Measurements from ENCODE around the gene LPAR1.

Gene LPAR1

GRCh38 chr9:110951805-110952539, 86.3 kb downstream of the LPAR1 start:
- TF ChIP-seq CTCF (IDR thresholded peaks at IDR 0.05; ENCODE audit: low read length) (no peak), EZH2phosphoT487 (IDR thresholded peaks at IDR 0.05; ENCODE audit: low read length) (no peak), EZH2 (optimal IDR thresholded peaks at IDR 0.05; ENCODE audit: low read depth, low read length) (no peak)
- H2AFZ ChIP-seq (ENCODE audit: low read length): no peak overlapping the region
- peaks cover 27% of the 10 kb centered on the region for H3K4me1 ChIP-seq (ENCODE audit: low read length)
- peaks cover 18% of the 10 kb centered on the region; the same call in 1 of the 2 replicates for H3K27me3 ChIP-seq (replicated peaks; ENCODE audit: insufficient read depth, low read length)
- H3K4me2 ChIP-seq (ENCODE audit: low read depth, low read length): peak overlapping the region; percentile 11; the same call in 1 of the 2 replicates
- no peak overlapping the region for H3K27ac ChIP-seq (ENCODE audit: low read length)
- H3K9me3 ChIP-seq (replicated peaks; ENCODE audit: insufficient read depth, low read length): no peaks in the 10 kb centered on the region
- H3F3A ChIP-seq (ENCODE audit: insufficient read depth, low read length): no peaks in the 10 kb centered on the region
- H3K9me2 ChIP-seq (replicated peaks; ENCODE audit: insufficient read depth, low read length): no peaks in the 10 kb centered on the region
- H3K4me3 ChIP-seq (ENCODE audit: low read length): no peak overlapping the region
- no peaks in the 10 kb centered on the region for H3K36me3 ChIP-seq (replicated peaks; ENCODE audit: insufficient read depth, low read length)
- no peaks in the 10 kb centered on the region for H4K20me1 ChIP-seq (ENCODE audit: insufficient read depth, low read length)
- DNase-seq: no peak
- no peaks in the 10 kb centered on the region for H3K79me2 ChIP-seq (ENCODE audit: low read length)
- no peak overlapping the region for H3K9ac ChIP-seq (ENCODE audit: low read length)

DNA sequence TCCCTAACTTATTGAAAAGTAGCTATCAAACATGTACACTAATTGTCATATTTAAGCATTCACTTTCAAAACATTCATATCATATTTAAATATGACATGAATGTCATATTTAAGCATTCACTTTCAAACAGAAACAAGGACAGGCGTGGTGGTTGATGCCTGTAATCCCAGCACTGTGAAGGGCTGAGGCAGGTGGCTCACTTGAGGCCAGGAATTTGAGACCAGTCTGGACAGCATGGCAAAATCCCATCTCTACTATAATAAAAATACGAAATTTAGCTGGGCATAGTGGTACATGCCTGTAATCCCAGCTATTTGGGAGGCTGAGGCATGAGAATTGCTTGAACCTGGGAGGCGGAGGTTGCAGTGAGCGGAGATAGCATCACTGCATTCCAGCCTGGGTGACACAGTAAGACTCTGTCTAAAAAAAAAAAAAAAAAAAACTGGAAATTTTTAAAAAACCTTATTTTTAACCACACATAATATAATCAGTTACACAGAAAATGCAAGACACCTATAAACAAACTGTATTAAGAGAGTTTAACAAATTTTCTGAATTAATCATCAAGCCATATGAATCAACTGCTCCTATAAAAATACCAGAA, 88.1 kb downstream of the LPAR1 start:
- Histone ChIP-seq H3K4me1 (ENCODE audit: low read length) (peaks cover 24% of the 10 kb centered on the region), H3K4me3 (ENCODE audit: low read length) (no peak overlapping the region), H3K79me2 (ENCODE audit: low read length) (no peaks in the 10 kb centered on the region), H3K27me3 (replicated peaks; ENCODE audit: insufficient read depth, low read length) (0 out of 2 replicates have a peak, but pooled peaks cover 7% of the 10 kb centered on the region), H3K9me3 (replicated peaks; ENCODE audit: insufficient read depth, low read length) (no peaks in the 10 kb centered on the region), H3K4me2 (ENCODE audit: low read depth, low read length) (no peak overlapping the region), H4K20me1 (ENCODE audit: insufficient read depth, low read length) (no peaks in the 10 kb centered on the region), H3K27ac (ENCODE audit: low read length) (no peak overlapping the region), H2AFZ (ENCODE audit: low read length) (no peak overlapping the region), H3F3A (ENCODE audit: insufficient read depth, low read length) (no peaks in the 10 kb centered on the region), H3K9me2 (replicated peaks; ENCODE audit: insufficient read depth, low read length) (no peaks in the 10 kb centered on the region), H3K36me3 (replicated peaks; ENCODE audit: insufficient read depth, low read length) (no peaks in the 10 kb centered on the region), H3K9ac (ENCODE audit: low read length) (no peak overlapping the region)
- DNase-seq: no peak
- TF ChIP-seq CTCF (IDR thresholded peaks at IDR 0.05; ENCODE audit: low read length) (no peak), EZH2 (optimal IDR thresholded peaks at IDR 0.05; ENCODE audit: low read depth, low read length) (no peak), EZH2phosphoT487 (IDR thresholded peaks at IDR 0.05; ENCODE audit: low read length) (no peak)

DNA sequence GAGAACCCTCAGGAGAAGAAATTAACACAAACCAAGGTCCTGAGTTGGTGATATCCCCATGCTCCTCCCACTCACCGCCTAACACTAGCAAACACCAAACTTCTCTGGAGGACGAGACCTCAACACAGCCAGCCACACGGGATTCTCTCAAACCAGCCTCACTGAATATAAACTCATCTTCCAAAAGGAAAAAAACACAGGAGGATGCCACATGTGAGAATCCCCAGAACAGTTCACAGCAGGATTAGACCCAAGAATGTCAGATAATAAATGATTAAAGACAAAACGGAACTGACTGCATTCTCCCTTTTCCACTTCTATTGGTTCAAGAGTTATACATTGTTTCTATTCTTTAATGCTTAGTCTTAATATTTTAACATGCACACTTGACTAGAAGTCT, 89.2 kb downstream of the LPAR1 start:
- DNase-seq: no peak
- TF ChIP-seq EZH2 (optimal IDR thresholded peaks at IDR 0.05; ENCODE audit: low read depth, low read length) (no peak), CTCF (IDR thresholded peaks at IDR 0.05; ENCODE audit: low read length) (no peak), EZH2phosphoT487 (IDR thresholded peaks at IDR 0.05; ENCODE audit: low read length) (no peak)
- no peaks in the 10 kb centered on the region for H3K9me2 ChIP-seq (replicated peaks; ENCODE audit: insufficient read depth, low read length)
- H3F3A ChIP-seq (ENCODE audit: insufficient read depth, low read length): no peaks in the 10 kb centered on the region
- no peak overlapping the region for H3K4me3 ChIP-seq (ENCODE audit: low read length)
- no peak overlapping the region for H2AFZ ChIP-seq (ENCODE audit: low read length)
- H3K79me2 ChIP-seq (ENCODE audit: low read length): no peaks in the 10 kb centered on the region
- no peak overlapping the region for H3K4me2 ChIP-seq (ENCODE audit: low read depth, low read length)
- no peaks in the 10 kb centered on the region for H3K9me3 ChIP-seq (replicated peaks; ENCODE audit: insufficient read depth, low read length)
- no peaks in the 10 kb centered on the region for H3K36me3 ChIP-seq (replicated peaks; ENCODE audit: insufficient read depth, low read length)
- no peak overlapping the region for H3K9ac ChIP-seq (ENCODE audit: low read length)
- H3K27ac ChIP-seq (ENCODE audit: low read length): no peak overlapping the region
- H3K27me3 ChIP-seq (replicated peaks; ENCODE audit: insufficient read depth, low read length): 0 out of 2 replicates have a peak, but pooled peaks cover 2% of the 10 kb centered on the region
- peaks cover 13% of the 10 kb centered on the region for H3K4me1 ChIP-seq (ENCODE audit: low read length)
- no peaks in the 10 kb centered on the region for H4K20me1 ChIP-seq (ENCODE audit: insufficient read depth, low read length)

Measured in MM.1S (cell line).